ENCODE measurements around the gene KCNIP2.

- TF ChIP-seq CTCF (IDR thresholded peaks at IDR 0.05) (no peak), ZFX (IDR thresholded peaks at IDR 0.05; ENCODE audit: borderline replicate concordance) (no peak)
Observed at GRCh38 chr10:101783736-101784118, 59.9 kb downstream of the KCNIP2 start.

Data from 22Rv1 (cell line).